DND-41 (cell line): Measurements from ENCODE around the gene ARHGAP26.

Source experiments
- EZH2 ChIP-seq: IDR thresholded peaks from 3 replicates; pipeline ENCODE4 v1.6.1; 2012; ENCODE audit warnings: borderline replicate concordance, low read depth, mild to moderate bottlenecking, moderate library complexity, low read length, inconsistent platforms; ENCODE audit not compliant: severe bottlenecking
- TF ChIP-seq, protein P1 (sequence below): IDR thresholded peaks from 2 replicates; pipeline ENCODE4 v1.5.1; 2012; ENCODE audit warnings: borderline replicate concordance, low read length, moderate library complexity, mild to moderate bottlenecking; ENCODE audit not compliant: poor library complexity, severe bottlenecking; ENCODE audit errors: extremely low read depth

DNA sequence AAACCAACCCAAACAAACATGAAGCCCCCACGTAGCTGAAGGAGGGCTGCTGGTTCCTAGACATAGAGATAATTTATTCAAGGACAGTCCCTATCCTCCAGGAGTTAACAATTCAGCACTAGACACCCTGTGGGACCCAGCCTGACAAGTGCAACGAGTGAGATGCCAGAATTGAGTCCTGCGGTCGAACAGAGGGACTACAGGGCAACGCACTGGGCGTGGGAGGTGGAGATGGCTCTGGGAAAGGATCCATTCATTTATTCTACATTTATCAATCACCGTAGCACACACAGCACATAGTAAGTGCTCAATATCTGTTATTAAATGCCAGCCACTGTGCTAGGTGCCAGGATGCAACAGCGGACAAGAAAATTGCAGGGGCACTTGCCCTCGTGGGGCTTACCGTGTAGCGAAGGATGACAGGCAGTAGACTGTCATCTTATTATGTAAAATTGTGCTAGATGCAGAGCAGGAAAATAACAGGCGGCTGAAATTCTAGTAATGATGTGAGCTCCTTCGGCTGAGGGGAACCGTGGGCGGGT is 855 bp upstream of the ARHGAP26 start:
- TF ChIP-seq, protein P1, sequence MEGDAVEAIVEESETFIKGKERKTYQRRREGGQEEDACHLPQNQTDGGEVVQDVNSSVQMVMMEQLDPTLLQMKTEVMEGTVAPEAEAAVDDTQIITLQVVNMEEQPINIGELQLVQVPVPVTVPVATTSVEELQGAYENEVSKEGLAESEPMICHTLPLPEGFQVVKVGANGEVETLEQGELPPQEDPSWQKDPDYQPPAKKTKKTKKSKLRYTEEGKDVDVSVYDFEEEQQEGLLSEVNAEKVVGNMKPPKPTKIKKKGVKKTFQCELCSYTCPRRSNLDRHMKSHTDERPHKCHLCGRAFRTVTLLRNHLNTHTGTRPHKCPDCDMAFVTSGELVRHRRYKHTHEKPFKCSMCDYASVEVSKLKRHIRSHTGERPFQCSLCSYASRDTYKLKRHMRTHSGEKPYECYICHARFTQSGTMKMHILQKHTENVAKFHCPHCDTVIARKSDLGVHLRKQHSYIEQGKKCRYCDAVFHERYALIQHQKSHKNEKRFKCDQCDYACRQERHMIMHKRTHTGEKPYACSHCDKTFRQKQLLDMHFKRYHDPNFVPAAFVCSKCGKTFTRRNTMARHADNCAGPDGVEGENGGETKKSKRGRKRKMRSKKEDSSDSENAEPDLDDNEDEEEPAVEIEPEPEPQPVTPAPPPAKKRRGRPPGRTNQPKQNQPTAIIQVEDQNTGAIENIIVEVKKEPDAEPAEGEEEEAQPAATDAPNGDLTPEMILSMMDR = no peak
- no peak for TF ChIP-seq EZH2
